ENCODE measurements around the gene PATL2.

DNA sequence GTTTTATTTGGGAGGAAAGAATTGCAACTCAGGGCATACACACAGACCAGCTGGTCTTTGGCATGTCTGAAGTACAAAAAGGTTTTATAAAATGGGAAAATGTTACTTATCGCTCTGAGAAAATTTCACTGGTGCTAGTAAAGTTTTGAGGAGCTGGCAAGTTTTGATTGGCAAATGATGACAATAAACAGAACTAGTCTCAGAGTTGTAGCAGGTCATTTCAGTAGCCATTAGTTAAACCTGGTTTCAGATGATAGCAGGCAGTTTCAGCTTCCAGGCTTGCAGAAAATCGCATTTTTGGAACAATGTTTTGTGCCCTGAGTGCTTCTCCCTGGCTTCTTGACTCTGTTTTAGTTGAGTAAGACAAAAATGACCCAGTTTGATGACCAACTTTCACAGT, 10.9 kb upstream of the PATL2 start:
- no peak for TF ChIP-seq EZH2phosphoT487 (IDR thresholded peaks at IDR 0.05; ENCODE audit: borderline replicate concordance, low read depth, low read length)
- TF ChIP-seq, protein P1, sequence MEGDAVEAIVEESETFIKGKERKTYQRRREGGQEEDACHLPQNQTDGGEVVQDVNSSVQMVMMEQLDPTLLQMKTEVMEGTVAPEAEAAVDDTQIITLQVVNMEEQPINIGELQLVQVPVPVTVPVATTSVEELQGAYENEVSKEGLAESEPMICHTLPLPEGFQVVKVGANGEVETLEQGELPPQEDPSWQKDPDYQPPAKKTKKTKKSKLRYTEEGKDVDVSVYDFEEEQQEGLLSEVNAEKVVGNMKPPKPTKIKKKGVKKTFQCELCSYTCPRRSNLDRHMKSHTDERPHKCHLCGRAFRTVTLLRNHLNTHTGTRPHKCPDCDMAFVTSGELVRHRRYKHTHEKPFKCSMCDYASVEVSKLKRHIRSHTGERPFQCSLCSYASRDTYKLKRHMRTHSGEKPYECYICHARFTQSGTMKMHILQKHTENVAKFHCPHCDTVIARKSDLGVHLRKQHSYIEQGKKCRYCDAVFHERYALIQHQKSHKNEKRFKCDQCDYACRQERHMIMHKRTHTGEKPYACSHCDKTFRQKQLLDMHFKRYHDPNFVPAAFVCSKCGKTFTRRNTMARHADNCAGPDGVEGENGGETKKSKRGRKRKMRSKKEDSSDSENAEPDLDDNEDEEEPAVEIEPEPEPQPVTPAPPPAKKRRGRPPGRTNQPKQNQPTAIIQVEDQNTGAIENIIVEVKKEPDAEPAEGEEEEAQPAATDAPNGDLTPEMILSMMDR (conservative IDR thresholded peaks at IDR 0.05; ENCODE audit: low read length), result no peak

All from OCI-LY7 (cell line).